SK-N-SH (cell line): ENCODE results near the gene EFS. TPM values are rescaled to one million over a fixed set of nuclear protein-coding genes. Genes with fewer than 3 reads are reported as not detected.

Experiments
- CTCF ChIA-PET: fragments of 300-600, 350-600 bp; formaldehyde crosslinking; extraction: SDS; loops from one replicate; lab custom pipeline; 2021; lab: Yijun Ruan, JAX
- POLR2A ChIA-PET: fragments of 350-600 bp; sonication (Branson Sonifier 250); formaldehyde crosslinking; extraction: SDS; loops from one replicate; lab custom pipeline; 2020; ENCODE audit warnings: antibody characterized with exemption, inconsistent platforms; lab: Yijun Ruan, JAX
- DNase-seq: peaks from one replicate; pipeline ENCODE4 v3.0.0; 2012
- H2AFZ ChIP-seq: fragments of 200-600 bp; sonication (generic); 2 replicates; pipeline ENCODE4 v1.8.1; 2016; ENCODE audit warnings: antibody characterized with exemption, mild to moderate bottlenecking, low read depth
- H3F3A ChIP-seq: fragments of 200-600 bp; sonication (generic); replicated peaks from 2 replicates; pipeline ENCODE3; 2016; ENCODE audit warnings: antibody characterized with exemption, mild to moderate bottlenecking; ENCODE audit not compliant: insufficient read depth
- H3K27ac ChIP-seq, 2 experiments: fragments of 200-500 bp in 1 of 2; fragments of 200-600 bp in 1 of 2; sonication (Bioruptor generic) in 1 of 2; sonication (generic), shearing (Covaris generic) in 1 of 2; 2 replicates each; pipeline versions ENCODE4 v1.5.1 to v1.6.1; 2014 to 2016; ENCODE audit warnings: low read depth in 2 of 2, inconsistent platforms in 1 of 2, low read length in 1 of 2, mild to moderate bottlenecking in 1 of 2, mixed read lengths in 1 of 2
- H3K27me3 ChIP-seq: fragments of 200-600 bp; sonication (generic), shearing (Covaris generic); 2 replicates; pipeline ENCODE4 v1.6.1; 2016; ENCODE audit warnings: mixed run types; ENCODE audit not compliant: insufficient read depth
- H3K36me3 ChIP-seq, 2 experiments: fragments of 200-500 bp in 1 of 2; fragments of 200-600 bp in 1 of 2; sonication (Bioruptor generic) in 1 of 2; sonication (generic) in 1 of 2; replicated peaks in 1 of 2; 2 replicates each; pipeline versions ENCODE3 to v1.5.1; 2014 to 2016; ENCODE audit warnings: low read length in 1 of 2, mild to moderate bottlenecking in 1 of 2; ENCODE audit not compliant: insufficient read depth in 2 of 2, control insufficient read depth in 1 of 2
- H3K4me1 ChIP-seq, 2 experiments: fragments of 200-500 bp in 1 of 2; fragments of 200-600 bp in 1 of 2; sonication (Bioruptor generic) in 1 of 2; sonication (generic), shearing (Covaris generic) in 1 of 2; 2 replicates each; pipeline versions ENCODE4 v1.5.1 to v1.6.1; 2014 to 2016; ENCODE audit warnings: low read depth in 1 of 2, low read length in 1 of 2, mixed run types in 1 of 2; ENCODE audit not compliant: insufficient read depth in 2 of 2, control insufficient read depth in 1 of 2
- H3K4me2 ChIP-seq: fragments of 200-600 bp; sonication (generic), shearing (Covaris generic); 2 replicates; pipeline ENCODE4 v1.6.1; 2017; ENCODE audit warnings: mixed run types
- H3K4me3 ChIP-seq, 2 experiments: fragments of 200-500 bp in 1 of 2; fragments of 200-600 bp in 1 of 2; sonication (Bioruptor generic) in 1 of 2; sonication (generic), shearing (Covaris generic) in 1 of 2; 2 replicates each; pipeline versions ENCODE4 v1.5.1 to v1.8.1; 2014 to 2016; ENCODE audit warnings: low read depth in 2 of 2, inconsistent platforms in 1 of 2, low read length in 1 of 2, mild to moderate bottlenecking in 1 of 2, mixed read lengths in 1 of 2, moderate library complexity in 1 of 2
- H3K79me2 ChIP-seq: fragments of 200-600 bp; sonication (generic); 2 replicates; pipeline ENCODE4 v1.8.1; 2017; ENCODE audit warnings: mild to moderate bottlenecking; ENCODE audit not compliant: insufficient read depth
- H3K9ac ChIP-seq: fragments of 200-600 bp; sonication (generic); 2 replicates; pipeline ENCODE4 v1.6.1; 2017; ENCODE audit warnings: mixed run types
- H3K9me2 ChIP-seq: fragments of 200-600 bp; sonication (generic); 2 replicates; pipeline ENCODE4 v1.6.1; 2017; ENCODE audit warnings: mixed run types
- H3K9me3 ChIP-seq: fragments of 200-600 bp; sonication (generic); 2 replicates; pipeline ENCODE4 v1.6.1; 2017; ENCODE audit warnings: mixed run types, mild to moderate bottlenecking, moderate library complexity
- H4K20me1 ChIP-seq: fragments of 200-600 bp; sonication (generic); 2 replicates; pipeline ENCODE4 v1.6.1; 2017; ENCODE audit warnings: mild to moderate bottlenecking, mixed run types; ENCODE audit not compliant: insufficient read depth
- CHD2 ChIP-seq: fragments of 150-350 bp; IDR thresholded peaks from 2 replicates; pipeline ENCODE4 v1.6.1; 2018; ENCODE audit warnings: low read length; ENCODE audit not compliant: partially characterized antibody
- ELF1 ChIP-seq: IDR thresholded peaks from 2 replicates; pipeline ENCODE4 v1.4.0; 2012
- EZH2phosphoT487 ChIP-seq: fragments of 200-600 bp; sonication (generic); IDR thresholded peaks from 2 replicates; pipeline ENCODE4 v1.6.1; 2017; ENCODE audit warnings: low read depth, mixed run types, mild to moderate bottlenecking, antibody characterized with exemption, moderate library complexity, borderline replicate concordance
- FOSL2 ChIP-seq: IDR thresholded peaks from 2 replicates; pipeline ENCODE4 v1.4.0; 2012; ENCODE audit warnings: low read depth, mild to moderate bottlenecking, moderate library complexity, borderline replicate concordance
- FOXJ3 ChIP-seq: sonication (generic); formaldehyde crosslinking; IDR thresholded peaks from 2 replicates; pipeline ENCODE4 v1.5.1; 2020; ENCODE audit warnings: mild to moderate bottlenecking, missing genetic modification reagents
- GABPA ChIP-seq: IDR thresholded peaks from 2 replicates; pipeline ENCODE4 v1.4.0; 2012; ENCODE audit warnings: low read depth, mild to moderate bottlenecking
- JUND ChIP-seq: IDR thresholded peaks from 2 replicates; pipeline ENCODE4 v1.4.0; 2012
- MEF2A ChIP-seq: IDR thresholded peaks from 2 replicates; pipeline ENCODE4 v1.4.0; 2012; ENCODE audit warnings: low read depth, borderline replicate concordance
- NRF1 ChIP-seq: IDR thresholded peaks from 2 replicates; pipeline ENCODE4 v1.6.1; 2012; ENCODE audit warnings: low read depth, mild to moderate bottlenecking, low read length
- RCOR1 ChIP-seq: fragments of 150-350 bp; IDR thresholded peaks from 2 replicates; pipeline ENCODE4 v1.6.1; 2017; ENCODE audit warnings: antibody characterized with exemption, low read length
- RXRA ChIP-seq: IDR thresholded peaks from 2 replicates; pipeline ENCODE4 v1.4.0; 2012; ENCODE audit warnings: low read depth, mild to moderate bottlenecking, borderline replicate concordance
- TAF1 ChIP-seq: IDR thresholded peaks from 2 replicates; pipeline ENCODE4 v1.6.1; 2012; ENCODE audit warnings: low read depth, mild to moderate bottlenecking, low read length, moderate library complexity, borderline replicate concordance
- YY1 ChIP-seq: IDR thresholded peaks from 2 replicates; pipeline ENCODE4 v1.4.0; 2012; ENCODE audit warnings: low read depth, mild to moderate bottlenecking
- WGBS: methylation state at CpG from one replicate; pipeline ENCODE4 v1.1.6; 2017; ENCODE audit warnings: low lambda C conversion rate; 5-methylcytosine and 5-hydroxymethylcytosine counted together
- polyA plus RNA-seq, 3 experiments: library from polyadenylated mRNA; depleted of rRNA; stranded (reverse); fragments of >200 nt; gene quantifications; 2 replicates each; pipeline ENCODE4 v1.2.3, GENCODE V29; 2012
- TF ChIP-seq, protein P1 (sequence below): IDR thresholded peaks from 2 replicates; pipeline ENCODE4 v1.6.1; 2012; ENCODE audit warnings: mild to moderate bottlenecking, low read depth, low read length, moderate library complexity
- TF ChIP-seq, protein P2 (sequence below): IDR thresholded peaks from 2 replicates; pipeline ENCODE4 v1.4.0; 2012; ENCODE audit warnings: low read depth
- TF ChIP-seq, protein P3 (sequence below): fragments of 150-350 bp; IDR thresholded peaks from 2 replicates; pipeline ENCODE4 v1.6.1; 2016; ENCODE audit warnings: mild to moderate bottlenecking, low read depth, low read length
- TF ChIP-seq, protein P4 (sequence below): IDR thresholded peaks from 2 replicates; pipeline ENCODE4 v1.4.0; 2012; ENCODE audit warnings: low read depth, borderline replicate concordance

Gene EFS
- polyA plus RNA-seq, 1 of the 3 experiments (the other 2 are of a cell fraction), result 4.4 TPM

GRCh38 chr14:23324455-23324846 lies 40.5 kb downstream of the EFS start:
- Histone ChIP-seq H3K79me2 (peaks cover 43% of the 10 kb centered on the region), H3K27me3 (no peaks in the 10 kb centered on the region), H3K36me3 (peaks cover 40 to 44% of the 10 kb centered on the region in 2 experiments), H4K20me1 (no peaks in the 10 kb centered on the region), H3K4me3 (no peak overlapping the region), H3K4me2 (no peak overlapping the region), H2AFZ (no peak overlapping the region), H3K4me1 (peaks cover 13 to 19% of the 10 kb centered on the region in 2 experiments; a peak in 3 of 4 replicates), H3K9me3 (no peaks in the 10 kb centered on the region), H3K27ac (no peak overlapping the region), H3K9me2 (no peaks in the 10 kb centered on the region), H3F3A (peaks cover 41% of the 10 kb centered on the region), H3K9ac (no peak overlapping the region)
- ChIA-PET CTCF (interaction anchor here (1.6 to 13.2 kb wide), 2 partner anchors 55 to 61 kb away, joined by 4 to 179 read pairs; partner anchors contain the start of gene CMTM5), POLR2A (no interaction called here)
- DNase-seq, result no peak
- TF ChIP-seq, protein P1, sequence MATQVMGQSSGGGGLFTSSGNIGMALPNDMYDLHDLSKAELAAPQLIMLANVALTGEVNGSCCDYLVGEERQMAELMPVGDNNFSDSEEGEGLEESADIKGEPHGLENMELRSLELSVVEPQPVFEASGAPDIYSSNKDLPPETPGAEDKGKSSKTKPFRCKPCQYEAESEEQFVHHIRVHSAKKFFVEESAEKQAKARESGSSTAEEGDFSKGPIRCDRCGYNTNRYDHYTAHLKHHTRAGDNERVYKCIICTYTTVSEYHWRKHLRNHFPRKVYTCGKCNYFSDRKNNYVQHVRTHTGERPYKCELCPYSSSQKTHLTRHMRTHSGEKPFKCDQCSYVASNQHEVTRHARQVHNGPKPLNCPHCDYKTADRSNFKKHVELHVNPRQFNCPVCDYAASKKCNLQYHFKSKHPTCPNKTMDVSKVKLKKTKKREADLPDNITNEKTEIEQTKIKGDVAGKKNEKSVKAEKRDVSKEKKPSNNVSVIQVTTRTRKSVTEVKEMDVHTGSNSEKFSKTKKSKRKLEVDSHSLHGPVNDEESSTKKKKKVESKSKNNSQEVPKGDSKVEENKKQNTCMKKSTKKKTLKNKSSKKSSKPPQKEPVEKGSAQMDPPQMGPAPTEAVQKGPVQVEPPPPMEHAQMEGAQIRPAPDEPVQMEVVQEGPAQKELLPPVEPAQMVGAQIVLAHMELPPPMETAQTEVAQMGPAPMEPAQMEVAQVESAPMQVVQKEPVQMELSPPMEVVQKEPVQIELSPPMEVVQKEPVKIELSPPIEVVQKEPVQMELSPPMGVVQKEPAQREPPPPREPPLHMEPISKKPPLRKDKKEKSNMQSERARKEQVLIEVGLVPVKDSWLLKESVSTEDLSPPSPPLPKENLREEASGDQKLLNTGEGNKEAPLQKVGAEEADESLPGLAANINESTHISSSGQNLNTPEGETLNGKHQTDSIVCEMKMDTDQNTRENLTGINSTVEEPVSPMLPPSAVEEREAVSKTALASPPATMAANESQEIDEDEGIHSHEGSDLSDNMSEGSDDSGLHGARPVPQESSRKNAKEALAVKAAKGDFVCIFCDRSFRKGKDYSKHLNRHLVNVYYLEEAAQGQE, result no peak
- TF ChIP-seq, protein P2, sequence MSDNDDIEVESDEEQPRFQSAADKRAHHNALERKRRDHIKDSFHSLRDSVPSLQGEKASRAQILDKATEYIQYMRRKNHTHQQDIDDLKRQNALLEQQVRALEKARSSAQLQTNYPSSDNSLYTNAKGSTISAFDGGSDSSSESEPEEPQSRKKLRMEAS, result no peak
- TF ChIP-seq GABPA (no peak), EZH2phosphoT487 (no peak), YY1 (no peak)
- TF ChIP-seq, protein P3, sequence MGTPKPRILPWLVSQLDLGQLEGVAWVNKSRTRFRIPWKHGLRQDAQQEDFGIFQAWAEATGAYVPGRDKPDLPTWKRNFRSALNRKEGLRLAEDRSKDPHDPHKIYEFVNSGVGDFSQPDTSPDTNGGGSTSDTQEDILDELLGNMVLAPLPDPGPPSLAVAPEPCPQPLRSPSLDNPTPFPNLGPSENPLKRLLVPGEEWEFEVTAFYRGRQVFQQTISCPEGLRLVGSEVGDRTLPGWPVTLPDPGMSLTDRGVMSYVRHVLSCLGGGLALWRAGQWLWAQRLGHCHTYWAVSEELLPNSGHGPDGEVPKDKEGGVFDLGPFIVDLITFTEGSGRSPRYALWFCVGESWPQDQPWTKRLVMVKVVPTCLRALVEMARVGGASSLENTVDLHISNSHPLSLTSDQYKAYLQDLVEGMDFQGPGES, result no peak
- WGBS, result 83% methylated on average over 2 of the region's 2 CpGs

DNA sequence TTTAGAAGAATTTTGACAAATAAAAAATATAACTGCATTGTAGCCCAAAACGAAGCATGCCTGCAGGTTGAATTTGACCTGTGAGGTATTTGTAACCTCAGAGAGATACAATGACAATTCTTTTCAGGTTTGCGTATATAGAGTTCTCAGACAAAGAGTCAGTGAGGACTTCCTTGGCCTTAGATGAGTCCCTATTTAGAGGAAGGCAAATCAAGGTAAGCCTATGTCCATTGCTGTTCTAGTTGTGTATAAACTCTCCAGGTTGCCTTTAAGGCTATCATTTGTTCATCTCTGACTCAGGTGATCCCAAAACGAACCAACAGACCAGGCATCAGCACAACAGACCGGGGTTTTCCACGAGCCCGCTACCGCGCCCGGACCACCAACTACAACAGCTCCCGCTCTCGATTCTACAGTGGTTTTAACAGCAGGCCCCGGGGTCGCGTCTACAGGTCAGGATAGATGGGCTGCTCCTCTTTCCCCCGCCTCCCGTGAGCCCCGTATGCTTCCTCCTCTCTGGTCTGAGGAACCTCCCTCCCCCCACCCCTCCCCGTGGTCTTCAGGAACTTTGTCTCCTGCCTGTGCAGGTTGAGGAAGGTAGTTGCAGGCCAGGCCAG lies 41.0 kb downstream of the EFS start:
- CTCF ChIA-PET, result interaction anchor here (1.0 to 13.2 kb wide), 5 partner anchors 30 to 239 kb away, joined by 4 to 179 read pairs (median 5); partner anchors contain the start of gene CMTM5
- H3K9ac ChIP-seq, result no peak overlapping the region
- no peaks in the 10 kb centered on the region for H4K20me1 ChIP-seq
- peaks cover 42 to 48% of the 10 kb centered on the region in 2 experiments for H3K36me3 ChIP-seq
- POLR2A ChIA-PET, result no interaction called here
- 89% methylated on average over 18 of the region's 18 CpGs for WGBS
- no peak overlapping the region for H2AFZ ChIP-seq
- DNase-seq, result no peak
- H3K79me2 ChIP-seq, result peaks cover 43% of the 10 kb centered on the region
- H3F3A ChIP-seq, result peaks cover 44% of the 10 kb centered on the region
- no peaks in the 10 kb centered on the region for H3K9me3 ChIP-seq
- H3K27me3 ChIP-seq, result no peaks in the 10 kb centered on the region
- no peaks in the 10 kb centered on the region for H3K9me2 ChIP-seq
- H3K4me3 ChIP-seq, result no peak overlapping the region; a peak in 1 of 4 replicates
- peaks cover 13 to 19% of the 10 kb centered on the region in 2 experiments; a peak in 3 of 4 replicates for H3K4me1 ChIP-seq
- H3K27ac ChIP-seq, result no peak overlapping the region; a peak in 1 of 4 replicates
- no peak overlapping the region for H3K4me2 ChIP-seq
- TF ChIP-seq ELF1, result no peak
- no peak for TF ChIP-seq CHD2
- TF ChIP-seq JUND, result no peak
- TF ChIP-seq, protein P4, sequence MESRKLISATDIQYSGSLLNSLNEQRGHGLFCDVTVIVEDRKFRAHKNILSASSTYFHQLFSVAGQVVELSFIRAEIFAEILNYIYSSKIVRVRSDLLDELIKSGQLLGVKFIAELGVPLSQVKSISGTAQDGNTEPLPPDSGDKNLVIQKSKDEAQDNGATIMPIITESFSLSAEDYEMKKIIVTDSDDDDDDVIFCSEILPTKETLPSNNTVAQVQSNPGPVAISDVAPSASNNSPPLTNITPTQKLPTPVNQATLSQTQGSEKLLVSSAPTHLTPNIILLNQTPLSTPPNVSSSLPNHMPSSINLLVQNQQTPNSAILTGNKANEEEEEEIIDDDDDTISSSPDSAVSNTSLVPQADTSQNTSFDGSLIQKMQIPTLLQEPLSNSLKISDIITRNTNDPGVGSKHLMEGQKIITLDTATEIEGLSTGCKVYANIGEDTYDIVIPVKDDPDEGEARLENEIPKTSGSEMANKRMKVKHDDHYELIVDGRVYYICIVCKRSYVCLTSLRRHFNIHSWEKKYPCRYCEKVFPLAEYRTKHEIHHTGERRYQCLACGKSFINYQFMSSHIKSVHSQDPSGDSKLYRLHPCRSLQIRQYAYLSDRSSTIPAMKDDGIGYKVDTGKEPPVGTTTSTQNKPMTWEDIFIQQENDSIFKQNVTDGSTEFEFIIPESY, result no peak
- TF ChIP-seq TAF1, result no peak
- TF ChIP-seq, protein P2, result no peak
- TF ChIP-seq NRF1, result no peak
- no peak for TF ChIP-seq RXRA
- TF ChIP-seq FOSL2, result no peak
- TF ChIP-seq RCOR1, result no peak
- TF ChIP-seq GABPA, result no peak
- TF ChIP-seq MEF2A, result no peak
- TF ChIP-seq FOXJ3 (CRISPR knock-in tag), result no peak
